Fibroblast of skin of back (primary cell): ENCODE data around the gene DYNC2LI1.

Source experiments
- DNase-seq: peaks from one replicate; pipeline ENCODE4 v3.0.0-alpha.2; 2013

The DYNC2LI1 gene

DNA sequence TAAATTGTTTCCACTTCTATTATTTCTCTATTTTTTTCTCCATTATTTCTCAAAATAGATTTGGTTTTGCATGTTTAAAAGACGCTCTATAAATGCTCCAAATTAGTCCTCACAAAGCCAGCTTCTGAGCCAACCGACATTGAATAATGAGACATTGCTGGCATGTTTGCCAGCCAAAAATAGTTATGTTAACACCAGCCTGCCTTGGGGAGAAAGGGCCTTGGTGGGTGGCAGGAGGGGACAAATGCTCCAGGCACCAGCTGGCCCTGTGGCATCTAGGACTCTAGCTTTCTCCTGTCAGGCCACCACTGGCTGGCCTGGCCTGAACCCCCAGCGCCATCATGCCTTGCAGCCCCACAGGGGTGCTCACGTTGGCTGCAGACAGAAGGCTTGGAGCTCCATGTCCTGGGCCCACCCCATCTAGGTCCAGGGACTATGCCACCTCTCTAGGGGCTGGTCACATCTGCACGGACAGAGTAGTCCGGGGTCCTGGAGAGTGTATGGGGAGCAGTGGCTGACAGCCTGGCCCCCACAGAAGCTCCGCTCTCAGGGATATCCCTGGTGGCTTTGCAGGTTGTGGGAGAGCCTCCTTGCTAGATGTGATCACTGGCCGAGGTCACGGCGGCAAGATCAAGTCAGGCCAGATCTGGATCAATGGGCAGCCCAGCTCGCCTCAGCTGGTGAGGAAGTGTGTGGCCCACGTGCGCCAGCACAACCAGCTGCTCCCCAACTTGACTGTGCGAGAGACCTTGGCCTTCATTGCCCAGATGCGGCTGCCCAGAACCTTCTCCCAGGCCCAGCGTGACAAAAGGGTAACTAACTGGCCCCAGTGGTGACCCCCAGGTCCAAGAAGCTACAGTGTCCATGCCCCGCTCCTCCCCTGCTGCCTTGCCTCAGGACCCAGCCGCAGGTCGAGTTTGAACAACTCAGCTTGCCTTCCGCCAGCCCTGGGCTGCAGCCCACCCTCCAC lies 77.5 kb downstream of the DYNC2LI1 start:
- DNase-seq: no peak

DNA sequence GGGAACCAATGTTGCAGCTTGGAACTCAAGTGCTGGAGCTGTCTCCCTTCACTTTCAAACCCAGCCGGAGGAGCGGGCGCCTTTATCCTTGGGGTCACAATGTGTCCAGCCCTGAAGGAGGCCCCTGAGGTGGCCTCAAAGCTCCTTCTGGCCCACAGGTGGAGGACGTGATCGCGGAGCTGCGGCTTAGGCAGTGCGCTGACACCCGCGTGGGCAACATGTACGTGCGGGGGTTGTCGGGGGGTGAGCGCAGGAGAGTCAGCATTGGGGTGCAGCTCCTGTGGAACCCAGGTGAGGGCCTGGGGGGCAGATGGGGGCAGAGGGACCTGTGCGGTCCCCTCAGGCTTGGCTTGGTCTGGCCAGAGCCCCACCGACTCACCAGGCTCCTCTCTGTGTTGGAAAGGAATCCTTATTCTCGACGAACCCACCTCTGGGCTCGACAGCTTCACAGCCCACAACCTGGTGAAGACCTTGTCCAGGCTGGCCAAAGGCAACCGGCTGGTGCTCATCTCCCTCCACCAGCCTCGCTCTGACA lies 78.4 kb downstream of the DYNC2LI1 start:
- no peak for DNase-seq

DNA sequence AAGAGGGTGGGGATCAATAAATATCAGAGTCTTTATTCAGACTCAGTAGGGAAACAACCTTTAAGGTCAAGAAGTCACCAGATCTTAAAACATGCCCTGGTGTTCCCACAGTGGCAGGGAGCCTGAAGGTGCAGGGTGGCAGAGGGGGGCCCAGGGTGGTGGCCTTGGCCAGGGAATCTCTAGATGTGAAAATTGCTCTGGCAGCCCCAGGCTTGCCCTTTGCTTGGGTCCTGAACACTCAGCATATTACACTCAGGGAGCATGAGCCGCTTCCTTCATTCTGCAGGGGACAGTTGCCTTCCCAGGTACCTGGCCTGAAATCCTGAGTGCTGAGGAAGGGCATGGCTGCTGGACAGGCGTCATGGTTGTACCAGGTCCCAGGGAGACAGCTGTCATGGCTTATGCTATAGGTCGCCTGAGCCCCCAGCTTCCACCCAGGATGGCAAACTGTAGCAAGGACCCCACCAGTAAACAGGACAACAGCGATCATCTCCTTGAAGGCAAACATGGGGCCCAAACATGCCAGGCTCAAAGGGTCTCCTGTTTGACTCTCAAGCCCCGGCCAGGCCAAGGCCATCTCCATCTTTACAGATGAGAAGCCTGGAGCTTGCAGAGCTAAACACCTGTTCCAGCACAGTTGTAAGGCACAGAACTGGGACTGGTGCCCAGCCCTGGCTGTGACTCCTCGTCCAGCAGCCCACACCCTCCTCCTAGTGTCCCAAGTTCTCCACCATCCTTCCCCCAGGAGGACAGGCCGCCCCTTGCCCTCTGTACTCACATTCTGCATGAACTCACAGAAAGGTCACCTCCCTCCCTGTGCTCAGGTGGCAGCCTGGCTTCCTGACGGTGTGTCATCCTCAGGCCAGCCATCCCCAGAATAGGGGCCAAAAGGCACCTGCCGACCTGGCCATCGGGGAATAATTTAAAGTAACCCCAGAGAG lies 79.6 kb downstream of the DYNC2LI1 start:
- DNase-seq: no peak

DNA sequence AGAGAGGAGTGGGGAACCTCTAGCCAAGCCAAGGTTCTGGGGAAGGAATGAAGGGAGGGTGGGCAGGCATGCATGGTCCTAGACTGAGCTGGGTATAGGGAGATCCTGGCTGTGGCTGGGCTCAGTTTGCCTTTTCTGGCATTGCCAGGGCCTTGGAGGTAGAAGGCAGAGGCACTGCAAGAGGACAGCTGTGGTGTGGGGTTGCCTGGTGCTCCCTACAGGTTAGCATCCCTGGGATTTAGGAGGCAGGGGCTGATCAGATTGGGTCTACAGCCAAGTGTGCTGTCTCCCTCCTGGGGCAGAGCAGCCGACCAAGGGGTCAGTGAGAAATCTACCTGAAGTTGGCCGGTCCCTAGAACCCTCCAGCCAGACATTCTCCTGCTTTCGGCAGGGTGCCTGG lies 80.8 kb downstream of the DYNC2LI1 start:
- DNase-seq: no peak

DNA sequence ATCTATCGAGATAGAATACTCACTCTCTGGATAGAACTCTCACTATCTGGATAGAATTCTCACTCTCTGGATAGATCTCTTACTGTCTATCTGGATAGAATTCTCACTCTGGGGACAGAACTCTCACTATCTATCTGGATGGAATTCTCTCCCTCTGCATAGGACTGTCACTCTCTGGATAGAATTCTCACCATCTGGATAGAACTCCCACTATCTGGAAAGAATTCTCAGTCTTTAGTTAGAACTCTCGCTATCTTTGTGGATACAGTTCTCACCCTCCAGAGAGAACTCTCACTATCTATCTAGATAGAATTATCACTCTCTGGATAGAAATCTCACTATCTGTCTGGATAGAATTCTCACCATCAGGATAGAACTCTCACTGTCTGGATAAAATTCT lies 81.5 kb downstream of the DYNC2LI1 start:
- DNase-seq: no peak
